DOHH2 (cell line): ENCODE results near the gene THAP12.
A peak's percentile ranks its signal among the peaks of the same experiment; 100 is the strongest.

Experiments
- H3F3A ChIP-seq: fragments of 200-600 bp; sonication (generic), shearing (Covaris generic); 2 replicates; pipeline ENCODE4 v1.6.0; 2016; ENCODE audit warnings: antibody characterized with exemption, mild to moderate bottlenecking; ENCODE audit not compliant: control insufficient read depth, insufficient read depth
- H3K27ac ChIP-seq: fragments of 200-600 bp; sonication (generic); 2 replicates; pipeline ENCODE4 v1.5.1; 2014; ENCODE audit warnings: low read depth, mild to moderate bottlenecking, low read length, moderate library complexity
- H3K27me3 ChIP-seq: fragments of 200-600 bp; sonication (generic); 2 replicates; pipeline ENCODE4 v1.6.1; 2014; ENCODE audit warnings: mild to moderate bottlenecking, low read length, mixed read lengths; ENCODE audit not compliant: control insufficient read depth
- H3K36me3 ChIP-seq: fragments of 200-600 bp; sonication (generic); 2 replicates; pipeline ENCODE4 v1.6.1; 2014; ENCODE audit warnings: mild to moderate bottlenecking, low read length, moderate library complexity, mixed read lengths; ENCODE audit not compliant: control insufficient read depth
- H3K4me1 ChIP-seq: fragments of 200-600 bp; sonication (generic); 2 replicates; pipeline ENCODE4 v1.6.1; 2014; ENCODE audit warnings: mild to moderate bottlenecking, low read length, mixed read lengths; ENCODE audit not compliant: control insufficient read depth
- H3K4me2 ChIP-seq: fragments of 200-600 bp; sonication (generic); 2 replicates; pipeline ENCODE4 v1.6.0; 2014; ENCODE audit warnings: mild to moderate bottlenecking, low read length, moderate library complexity
- H3K4me3 ChIP-seq: fragments of 200-600 bp; sonication (generic); 2 replicates; pipeline ENCODE4 v1.5.1; 2014; ENCODE audit warnings: mild to moderate bottlenecking, low read length, mixed read lengths
- H3K79me2 ChIP-seq: fragments of 200-600 bp; sonication (generic); 2 replicates; pipeline ENCODE4 v1.6.1; 2014; ENCODE audit warnings: mild to moderate bottlenecking, low read length, mixed read lengths; ENCODE audit not compliant: control insufficient read depth
- H3K9me2 ChIP-seq: fragments of 200-600 bp; sonication (generic); replicated peaks from 2 replicates; pipeline ENCODE4 v1.6.1; 2014; ENCODE audit warnings: mild to moderate bottlenecking, low read length, mixed read lengths; ENCODE audit not compliant: control insufficient read depth
- H3K9me3 ChIP-seq: fragments of 200-600 bp; sonication (generic); 2 replicates; pipeline ENCODE4 v1.6.1; 2014; ENCODE audit warnings: antibody characterized with exemption, low read length, mixed read lengths; ENCODE audit not compliant: control insufficient read depth, insufficient read depth
- H4K20me1 ChIP-seq: fragments of 200-600 bp; sonication (generic); 2 replicates; pipeline ENCODE4 v1.6.0; 2014; ENCODE audit warnings: low read depth, mild to moderate bottlenecking, antibody characterized with exemption, low read length, moderate library complexity; ENCODE audit not compliant: control insufficient read depth, insufficient read depth
- EZH2phosphoT487 ChIP-seq: fragments of 200-600 bp; sonication (generic); IDR thresholded peaks from 2 replicates; pipeline ENCODE4 v1.6.1; 2017; ENCODE audit warnings: borderline replicate concordance, mild to moderate bottlenecking, antibody characterized with exemption, low read length, moderate library complexity, mixed read lengths
- TF ChIP-seq, protein P1 (sequence below): fragments of 200-600 bp; sonication (generic); IDR thresholded peaks from one replicate; pipeline ENCODE4 v1.5.1; 2014; ENCODE audit warnings: antibody characterized with exemption, mild to moderate bottlenecking, low read depth, low read length; ENCODE audit not compliant: poor library complexity, severe bottlenecking

Gene THAP12

DNA sequence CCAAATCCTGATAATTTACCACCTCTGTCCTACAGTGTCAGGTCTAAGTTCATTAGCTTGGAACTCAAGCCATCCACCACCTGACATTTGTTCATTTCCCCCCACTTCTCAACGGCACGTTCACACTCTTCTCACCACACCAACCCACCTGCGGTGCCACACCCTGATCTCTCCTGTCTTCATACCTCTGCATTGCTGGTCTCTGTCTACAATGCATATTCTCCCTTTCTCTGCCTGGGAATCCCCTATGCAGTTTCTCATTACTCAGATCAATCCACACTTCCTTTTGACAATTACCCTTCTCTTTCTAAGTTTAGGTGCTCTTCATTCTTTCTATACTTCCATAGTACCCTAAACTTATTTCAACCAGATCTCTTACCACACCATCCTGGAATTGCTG is 43.4 kb upstream of the THAP12 start:
- Histone ChIP-seq H4K20me1 (no peaks in the 10 kb centered on the region), H3K27ac (no peak overlapping the region), H3K4me1 (no peaks in the 10 kb centered on the region), H3K9me2 (no peaks in the 10 kb centered on the region), H3K79me2 (no peaks in the 10 kb centered on the region), H3K9me3 (no peaks in the 10 kb centered on the region), H3F3A (no peaks in the 10 kb centered on the region), H3K4me2 (no peak overlapping the region), H3K36me3 (no peaks in the 10 kb centered on the region), H3K27me3 (peaks cover 8% of the 10 kb centered on the region), H3K4me3 (no peak overlapping the region)
- no peak for TF ChIP-seq EZH2phosphoT487
- TF ChIP-seq, protein P1, sequence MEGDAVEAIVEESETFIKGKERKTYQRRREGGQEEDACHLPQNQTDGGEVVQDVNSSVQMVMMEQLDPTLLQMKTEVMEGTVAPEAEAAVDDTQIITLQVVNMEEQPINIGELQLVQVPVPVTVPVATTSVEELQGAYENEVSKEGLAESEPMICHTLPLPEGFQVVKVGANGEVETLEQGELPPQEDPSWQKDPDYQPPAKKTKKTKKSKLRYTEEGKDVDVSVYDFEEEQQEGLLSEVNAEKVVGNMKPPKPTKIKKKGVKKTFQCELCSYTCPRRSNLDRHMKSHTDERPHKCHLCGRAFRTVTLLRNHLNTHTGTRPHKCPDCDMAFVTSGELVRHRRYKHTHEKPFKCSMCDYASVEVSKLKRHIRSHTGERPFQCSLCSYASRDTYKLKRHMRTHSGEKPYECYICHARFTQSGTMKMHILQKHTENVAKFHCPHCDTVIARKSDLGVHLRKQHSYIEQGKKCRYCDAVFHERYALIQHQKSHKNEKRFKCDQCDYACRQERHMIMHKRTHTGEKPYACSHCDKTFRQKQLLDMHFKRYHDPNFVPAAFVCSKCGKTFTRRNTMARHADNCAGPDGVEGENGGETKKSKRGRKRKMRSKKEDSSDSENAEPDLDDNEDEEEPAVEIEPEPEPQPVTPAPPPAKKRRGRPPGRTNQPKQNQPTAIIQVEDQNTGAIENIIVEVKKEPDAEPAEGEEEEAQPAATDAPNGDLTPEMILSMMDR: no peak

- Histone ChIP-seq H3K4me1 (no peaks in the 10 kb centered on the region), H3F3A (no peaks in the 10 kb centered on the region), H4K20me1 (no peaks in the 10 kb centered on the region), H3K36me3 (no peaks in the 10 kb centered on the region), H3K79me2 (no peaks in the 10 kb centered on the region), H3K27me3 (peaks cover 5% of the 10 kb centered on the region), H3K27ac (no peak overlapping the region), H3K4me3 (no peak overlapping the region), H3K9me3 (no peaks in the 10 kb centered on the region), H3K4me2 (no peak overlapping the region), H3K9me2 (no peaks in the 10 kb centered on the region)
- TF ChIP-seq, protein P1: peak; percentile 73
- TF ChIP-seq EZH2phosphoT487: no peak
These were observed 39.0 kb upstream of the THAP12 start for GRCh38 chr11:76419896-76420295.

DNA sequence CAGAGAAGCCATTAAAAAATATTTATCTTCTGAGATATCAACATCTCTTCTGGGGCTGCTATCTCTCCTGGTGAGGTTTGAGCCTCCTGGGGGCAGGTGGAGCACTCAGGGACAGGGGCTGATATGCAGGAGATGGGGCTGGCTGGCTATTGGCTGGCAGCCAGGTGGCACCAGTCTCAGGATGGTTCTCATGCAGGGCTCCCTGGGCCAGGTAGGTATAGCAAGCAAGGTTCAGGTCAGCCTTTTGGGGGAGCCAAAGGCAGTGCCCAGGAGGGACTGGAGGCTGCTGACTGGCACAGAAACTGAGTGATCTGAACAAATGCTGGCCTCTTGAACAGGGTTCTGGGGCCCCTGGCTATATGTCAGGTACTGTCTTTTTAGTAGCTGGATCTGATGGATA is 34.1 kb upstream of the THAP12 start:
- H3K9me3 ChIP-seq: no peaks in the 10 kb centered on the region
- TF ChIP-seq EZH2phosphoT487: no peak
- TF ChIP-seq, protein P1: no peak
- H3K27me3 ChIP-seq: no peaks in the 10 kb centered on the region; the same call in 1 of the 2 replicates
- H3K36me3 ChIP-seq: no peaks in the 10 kb centered on the region
- H3K4me3 ChIP-seq: no peak overlapping the region
- H3K4me1 ChIP-seq: no peaks in the 10 kb centered on the region
- no peak overlapping the region for H3K4me2 ChIP-seq
- H3K9me2 ChIP-seq: no peaks in the 10 kb centered on the region
- no peak overlapping the region for H3K27ac ChIP-seq
- H4K20me1 ChIP-seq: no peaks in the 10 kb centered on the region
- H3F3A ChIP-seq: no peaks in the 10 kb centered on the region
- no peaks in the 10 kb centered on the region for H3K79me2 ChIP-seq

GRCh38 chr11:76410851-76411357 is 30.0 kb upstream of the THAP12 start:
- no peaks in the 10 kb centered on the region for H4K20me1 ChIP-seq
- no peak overlapping the region for H3K4me2 ChIP-seq
- H3K36me3 ChIP-seq: no peaks in the 10 kb centered on the region
- H3F3A ChIP-seq: no peaks in the 10 kb centered on the region
- H3K27ac ChIP-seq: no peak overlapping the region
- no peak overlapping the region for H3K4me3 ChIP-seq
- H3K79me2 ChIP-seq: no peaks in the 10 kb centered on the region
- no peak for TF ChIP-seq EZH2phosphoT487
- TF ChIP-seq, protein P1: no peak
- no peaks in the 10 kb centered on the region; the same call in 1 of the 2 replicates for H3K27me3 ChIP-seq
- peaks cover 10% of the 10 kb centered on the region for H3K4me1 ChIP-seq
- no peaks in the 10 kb centered on the region for H3K9me2 ChIP-seq
- no peaks in the 10 kb centered on the region for H3K9me3 ChIP-seq
